ENCODE data around the gene DUXB. TPM values are rescaled to one million over a fixed set of nuclear protein-coding genes. Genes with fewer than 3 reads are reported as not detected.

Gene DUXB
- total RNA-seq, 4 donors from 2014 or later, result not detected

- DNase-seq (ENCODE audit: low spot score) (no peak), ATAC-seq (ENCODE audit: low FRiP score) (no peak)
- no peak for TF ChIP-seq CTCF (IDR thresholded peaks at IDR 0.05)
Observed at GRCh38 chr16:75676909-75677308, 24.4 kb downstream of the DUXB start, which contains the start of gene CPHXL2. Gene CPHXL2, minus strand, starts transcription at chr16:75677009. Its CDS starts 10 bp downstream, at chr16:75676999.

- ATAC-seq (ENCODE audit: low FRiP score) (no peak), DNase-seq (ENCODE audit: low spot score) (no peak)
- TF ChIP-seq CTCF (IDR thresholded peaks at IDR 0.05), result no peak
Observed at GRCh38 chr16:75667503-75667902, 33.8 kb downstream of the DUXB start.

- DNase-seq (ENCODE audit: low spot score), result no peak
- no peak for TF ChIP-seq CTCF (IDR thresholded peaks at IDR 0.05)
- no peak for ATAC-seq (ENCODE audit: low FRiP score)
Observed at GRCh38 chr16:75660726-75661302, 40.4 kb downstream of the DUXB start.

GRCh38 chr16:75660321-75660720 lies 40.9 kb downstream of the DUXB start:
- DNase-seq (ENCODE audit: low spot score), result no peak
- TF ChIP-seq CTCF (IDR thresholded peaks at IDR 0.05), result no peak

GRCh38 chr16:75658175-75658574 lies 43.1 kb downstream of the DUXB start:
- TF ChIP-seq CTCF (IDR thresholded peaks at IDR 0.05), result no peak

More at GRCh38 chr16:75660321-75660720, 40.9 kb downstream of the DUXB start:
- no peak for ATAC-seq (ENCODE audit: low FRiP score)

GRCh38 chr16:75653922-75654321 lies 47.3 kb downstream of the DUXB start:
- DNase-seq (ENCODE audit: low spot score) (no peak), ATAC-seq (ENCODE audit: low FRiP score) (no peak)
- no peak for TF ChIP-seq CTCF (IDR thresholded peaks at IDR 0.05)

More at GRCh38 chr16:75658175-75658574, 43.1 kb downstream of the DUXB start:
- ATAC-seq (ENCODE audit: low FRiP score) (no peak), DNase-seq (ENCODE audit: low spot score) (no peak)

All from omental fat pad (tissue), 4 donors.